GM23248 (cell line): Measurements from ENCODE around the gene ERCC2.

ENCODE experiments used
- EZH2 ChIP-seq: fragments of 200-600 bp; sonication (generic); IDR thresholded peaks from 2 replicates; pipeline ENCODE4 v1.6.1; 2018; ENCODE audit warnings: antibody characterized with exemption, mild to moderate bottlenecking; ENCODE audit not compliant: insufficient read depth, poor library complexity, severe bottlenecking
- EZH2phosphoT487 ChIP-seq: fragments of 200-600 bp; sonication (generic); IDR thresholded peaks from 2 replicates; pipeline ENCODE4 v1.6.1; 2018; ENCODE audit warnings: antibody characterized with exemption, moderate library complexity, mild to moderate bottlenecking, low read depth; ENCODE audit not compliant: insufficient read depth

- TF ChIP-seq EZH2 (no peak), EZH2phosphoT487 (no peak)
These were observed 43.1 kb upstream of the ERCC2 start for GRCh38 chr19:45413497-45413896.
